NCI-H446 treated with DMSO at 0.1 percent for 48 hours (cell line): ENCODE data around the gene SAPCD2.

Experiments
- DNase-seq: peaks from one replicate; lab custom pipeline; 2025; lab: John Stamatoyannopoulos, UW

Gene SAPCD2

DNA sequence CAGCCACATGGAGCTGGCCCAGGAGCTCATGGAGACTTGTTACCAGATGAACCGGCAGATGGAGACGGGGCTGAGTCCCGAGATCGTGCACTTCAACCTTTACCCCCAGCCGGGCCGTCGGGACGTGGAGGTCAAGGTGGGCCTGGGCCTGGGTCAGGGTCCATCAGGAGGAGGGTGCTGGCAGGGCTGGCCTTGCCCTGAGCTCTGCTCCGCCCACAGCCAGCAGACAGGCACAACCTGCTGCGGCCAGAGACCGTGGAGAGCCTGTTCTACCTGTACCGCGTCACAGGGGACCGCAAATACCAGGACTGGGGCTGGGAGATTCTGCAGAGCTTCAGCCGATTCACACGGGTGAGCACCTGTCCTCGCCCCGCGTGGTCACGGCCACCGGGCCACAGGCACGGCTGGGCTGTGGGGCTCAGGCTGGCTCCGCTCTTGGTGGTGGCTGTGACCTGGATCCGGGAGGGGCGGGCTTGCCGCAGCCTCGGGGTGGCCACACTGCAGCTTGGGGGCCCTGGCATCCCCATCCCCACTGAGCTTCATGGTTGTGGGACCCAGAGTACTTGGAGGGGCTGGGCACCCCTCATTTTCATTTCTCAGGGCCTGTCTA lies 37.1 kb upstream of the SAPCD2 start:
- no peak for DNase-seq

GRCh38 chr9:137106662-137107250 lies 36.4 kb upstream of the SAPCD2 start:
- DNase-seq, result no peak

GRCh38 chr9:137105814-137106661 lies 35.7 kb upstream of the SAPCD2 start:
- DNase-seq, result no peak

- no peak for DNase-seq
Observed at GRCh38 chr9:137103206-137103999, 33.0 kb upstream of the SAPCD2 start.

- DNase-seq, result no peak
Observed at GRCh38 chr9:137099231-137099630, 28.9 kb upstream of the SAPCD2 start.

DNA sequence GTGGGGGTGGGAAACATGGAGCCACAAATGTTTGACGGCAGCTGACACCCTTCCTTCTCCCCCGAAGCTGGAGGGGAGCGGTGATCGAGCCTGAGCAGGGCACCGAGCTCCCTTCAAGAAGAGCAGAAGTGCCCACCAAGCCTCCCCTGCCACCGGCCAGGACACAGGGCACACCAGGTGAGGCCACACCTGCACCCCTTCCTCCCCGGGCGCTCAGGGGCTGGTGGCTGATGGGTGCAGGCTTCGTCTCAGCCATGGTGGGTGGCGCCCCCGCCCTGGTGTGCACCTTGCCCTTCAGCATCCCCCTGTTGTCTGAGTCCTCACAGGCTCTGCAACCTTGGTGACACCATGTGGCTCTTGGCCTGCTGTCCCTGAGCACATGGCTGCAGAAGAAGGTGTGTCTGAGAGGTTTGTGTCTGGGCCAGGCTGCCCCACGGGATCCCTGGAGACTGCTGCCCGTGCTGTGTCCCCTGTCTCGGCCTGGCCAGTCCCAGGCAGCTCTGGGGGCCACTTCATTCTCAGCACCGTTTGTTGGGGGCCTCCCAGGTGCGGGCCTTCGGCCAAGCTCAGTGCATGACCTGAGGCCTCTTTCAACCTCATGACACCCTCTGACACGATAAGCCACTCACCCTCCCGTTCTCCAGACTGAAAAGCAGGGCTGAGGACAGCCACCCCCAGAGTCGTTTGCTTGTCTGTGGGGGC lies 27.6 kb upstream of the SAPCD2 start:
- DNase-seq, result no peak

- DNase-seq, result no peak
Observed at GRCh38 chr9:137096785-137097546, 26.6 kb upstream of the SAPCD2 start.

DNA sequence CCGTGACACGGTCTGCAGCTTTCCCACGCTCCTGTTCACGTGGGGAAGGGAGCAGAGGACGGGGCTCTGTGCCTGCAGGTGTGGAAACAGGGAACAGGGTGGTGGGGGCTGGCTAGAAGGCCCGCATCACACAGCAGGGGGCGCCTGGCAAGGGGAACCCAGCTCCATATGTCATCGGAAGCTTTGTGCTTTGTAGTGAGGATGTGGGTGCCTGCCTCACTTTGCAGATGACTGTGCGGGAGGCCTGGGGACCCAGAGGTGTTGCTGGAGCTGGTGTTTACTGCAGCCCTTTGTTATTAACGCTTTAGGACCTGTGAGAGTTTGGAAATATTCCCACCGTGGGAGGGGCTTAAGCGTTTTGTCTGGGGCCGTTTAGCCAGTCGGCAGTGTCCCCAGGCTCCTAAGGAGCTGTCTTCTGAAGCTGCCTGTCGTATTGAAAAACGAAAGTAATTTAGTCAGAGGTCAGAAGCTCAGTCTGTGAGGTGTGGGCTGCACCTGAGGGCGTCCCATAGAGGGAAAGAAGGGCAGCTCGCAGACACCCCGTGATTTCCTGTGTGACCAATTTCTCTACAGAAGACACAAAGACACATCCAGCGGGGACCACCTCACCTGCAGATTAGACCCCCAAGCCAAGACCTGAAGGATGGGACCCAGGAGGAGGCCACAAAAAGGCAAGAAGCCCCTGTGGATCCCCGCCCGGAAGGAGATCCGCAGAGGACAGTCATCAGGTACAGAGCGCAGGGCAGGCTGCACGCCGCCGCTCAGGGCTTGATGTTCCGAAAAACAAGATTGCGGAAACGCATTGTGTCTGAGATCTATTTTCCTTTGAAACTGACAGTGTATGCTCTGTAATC lies 25.5 kb upstream of the SAPCD2 start:
- DNase-seq, result no peak

GRCh38 chr9:137089232-137089947 lies 19.0 kb upstream of the SAPCD2 start:
- no peak for DNase-seq

GRCh38 chr9:137088121-137088520 lies 17.8 kb upstream of the SAPCD2 start:
- no peak for DNase-seq

- no peak for DNase-seq
Observed at GRCh38 chr9:137087409-137087925, 17.1 kb upstream of the SAPCD2 start.

- DNase-seq, result peak; percentile 93
Observed at GRCh38 chr9:137086531-137087408, 16.4 kb upstream of the SAPCD2 start, which contains the start of gene MAN1B1. Gene MAN1B1, plus strand, starts transcription at chr9:137086985. Its CDS starts 15 bp downstream, at chr9:137087000.

DNA sequence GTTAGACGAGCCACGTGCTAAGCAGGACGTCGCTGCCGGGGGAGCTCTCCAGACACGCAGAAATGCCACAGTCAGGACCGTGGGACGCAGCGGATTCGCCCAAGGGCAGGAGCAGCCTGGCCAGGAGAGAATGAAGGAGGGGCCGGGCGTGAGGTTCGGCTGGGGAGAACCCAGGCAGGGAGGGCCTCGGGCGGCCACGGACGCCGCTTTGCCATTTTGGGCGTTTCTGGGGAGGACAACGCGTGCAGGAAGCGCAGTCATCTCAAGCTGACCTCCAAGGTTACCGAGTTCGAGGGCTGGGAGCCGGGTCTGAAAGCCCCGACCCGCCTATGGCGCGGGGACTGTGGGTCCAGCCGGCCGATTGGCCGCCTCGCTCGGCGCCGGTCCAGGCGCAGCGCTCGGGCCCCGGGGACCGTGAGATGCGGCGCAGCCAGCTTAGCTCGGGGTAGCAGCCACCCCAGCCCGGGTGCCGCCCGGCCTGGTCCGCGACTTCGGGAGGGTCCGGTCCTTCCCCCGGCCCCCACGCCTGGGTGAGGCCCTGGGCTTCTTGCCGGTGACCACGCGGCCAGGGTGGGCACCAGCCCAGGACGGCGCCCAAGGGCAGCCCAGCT lies 15.7 kb upstream of the SAPCD2 start:
- no peak for DNase-seq

DNA sequence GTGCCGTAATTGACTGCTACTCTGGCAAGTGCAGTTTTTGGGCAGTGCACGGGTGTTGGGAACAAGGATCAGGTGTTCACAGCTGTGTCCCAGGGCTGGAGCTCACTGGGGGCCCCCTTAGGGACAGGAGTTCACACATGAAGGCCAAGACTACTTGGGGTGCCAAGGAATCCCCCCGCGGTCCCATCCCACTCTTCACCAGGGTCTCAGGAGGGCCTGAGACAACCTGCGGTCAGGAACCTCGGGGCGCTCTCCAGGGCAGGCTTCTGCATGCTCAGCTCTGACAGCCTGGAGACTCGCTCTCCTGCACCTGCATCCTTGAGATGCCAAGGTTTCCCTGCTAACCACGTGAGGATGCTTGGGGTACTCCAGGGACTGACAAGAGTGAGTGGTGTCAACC lies 14.2 kb upstream of the SAPCD2 start:
- DNase-seq, result no peak

DNA sequence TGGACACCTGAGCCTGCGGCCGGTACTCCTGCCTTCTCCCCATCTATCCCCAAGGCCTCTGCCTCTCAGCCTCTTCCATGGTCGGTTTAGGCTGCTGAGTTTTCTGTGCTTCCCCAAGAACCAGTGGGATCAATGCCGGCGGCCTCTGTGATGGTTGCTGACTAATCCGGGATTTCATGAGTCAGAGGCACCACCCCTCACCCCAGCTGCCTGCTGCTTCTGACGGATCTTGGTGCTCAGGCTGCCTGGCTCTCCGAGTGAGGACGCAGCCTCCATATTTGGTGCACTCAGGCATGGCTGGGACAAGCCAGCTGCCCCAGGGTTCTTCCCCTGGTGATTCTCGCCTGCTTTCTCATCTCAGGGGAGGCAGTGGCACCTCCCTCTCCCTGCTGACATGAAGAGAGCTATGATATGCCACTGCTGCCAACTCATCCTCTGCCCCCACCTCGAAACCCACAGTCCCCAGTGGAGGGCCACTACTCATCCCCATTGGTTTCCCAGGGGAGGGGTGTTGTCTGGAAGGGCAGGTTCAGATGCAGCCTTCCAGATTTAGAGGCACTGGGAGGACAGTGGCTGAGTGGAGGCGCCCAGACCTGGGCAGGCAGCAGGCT lies 13.1 kb upstream of the SAPCD2 start:
- no peak for DNase-seq

GRCh38 chr9:137082925-137083290 lies 12.6 kb upstream of the SAPCD2 start:
- no peak for DNase-seq

DNA sequence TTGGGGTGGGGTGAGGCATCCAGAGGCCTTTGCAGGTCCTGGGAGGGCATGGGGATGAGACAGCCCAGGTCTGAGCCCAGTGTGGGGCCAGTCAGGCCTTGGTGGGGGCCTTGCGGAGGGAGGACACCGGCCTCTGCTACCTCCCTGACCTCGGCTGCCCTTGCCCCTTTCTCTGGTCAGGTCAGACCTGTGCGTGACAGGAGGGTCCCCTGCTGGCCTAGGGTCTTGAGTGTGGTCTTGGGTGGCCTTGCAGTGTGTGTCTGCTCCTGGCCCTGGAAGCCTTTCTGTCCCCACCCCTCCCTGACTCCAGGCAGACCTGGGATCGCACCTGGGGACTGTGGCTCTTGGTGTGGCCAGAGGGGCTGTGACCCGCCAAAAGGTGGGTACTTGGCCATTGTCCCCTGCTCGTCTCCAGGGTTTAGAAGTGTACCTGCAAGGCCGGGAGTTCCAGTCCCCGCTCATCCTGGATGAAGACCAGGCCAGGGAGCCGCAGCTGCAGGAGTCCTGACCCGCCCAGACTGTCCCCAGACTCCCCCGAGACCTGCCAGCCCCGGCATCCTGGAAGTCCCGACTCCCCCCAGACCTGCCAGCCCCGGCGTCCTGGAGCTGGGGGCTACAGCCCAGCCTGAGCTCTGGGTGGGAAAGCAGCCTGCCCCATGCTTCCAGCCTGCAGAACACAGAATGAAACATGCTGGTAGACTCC lies 12.0 kb upstream of the SAPCD2 start:
- no peak for DNase-seq
